ENCODE results near the gene ARNT2. TPM values are rescaled to one million over a fixed set of nuclear protein-coding genes. Genes with fewer than 3 reads are reported as not detected.

ARNT2 gene
- total RNA-seq, 2 donors from 2014 or later = 9.1 to 43.7 TPM

DNA sequence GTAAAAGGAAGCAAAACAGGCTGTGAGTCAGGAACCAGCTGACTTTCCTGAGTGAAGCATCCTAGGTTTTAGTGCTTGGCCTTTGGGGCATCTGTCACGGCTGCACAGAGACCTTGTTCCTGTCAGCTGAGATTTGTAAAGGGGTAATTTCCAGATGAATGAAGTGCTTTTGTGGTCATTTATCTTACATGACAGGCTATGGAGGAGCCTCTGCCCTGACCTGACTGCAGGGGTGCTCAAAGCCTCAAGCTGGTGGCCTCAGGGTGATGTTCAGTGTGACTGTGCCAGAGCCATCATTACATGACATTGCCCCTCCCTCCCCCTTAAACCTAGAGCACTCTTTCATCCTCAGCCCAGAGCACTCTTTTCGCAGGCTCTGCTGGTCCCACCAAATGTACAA lies 132.5 kb downstream of the ARNT2 start:
- Histone ChIP-seq H3K9me3 (no peaks in the 10 kb centered on the region), H3K27me3 (replicated peaks; ENCODE audit: insufficient read depth) (no peaks in the 10 kb centered on the region), H3K4me3 (no peak overlapping the region), H3K27ac (peak overlapping the region in 1 of 2 donors; percentile 25), H3K36me3 (no peaks in the 10 kb centered on the region), H3K4me1 (replicated peaks) (no peaks in the 10 kb centered on the region)
- 66% methylated on average over 2 of the region's 2 CpGs for WGBS
- TF ChIP-seq POLR2AphosphoS5 (IDR thresholded peaks at IDR 0.05) (no peak), POLR2A (IDR thresholded peaks at IDR 0.05) (no peak)
- intact Hi-C loops (cut with DNase I) = no loop called here
- DNase-seq (ENCODE audit: low spot score) = no peak

DNA sequence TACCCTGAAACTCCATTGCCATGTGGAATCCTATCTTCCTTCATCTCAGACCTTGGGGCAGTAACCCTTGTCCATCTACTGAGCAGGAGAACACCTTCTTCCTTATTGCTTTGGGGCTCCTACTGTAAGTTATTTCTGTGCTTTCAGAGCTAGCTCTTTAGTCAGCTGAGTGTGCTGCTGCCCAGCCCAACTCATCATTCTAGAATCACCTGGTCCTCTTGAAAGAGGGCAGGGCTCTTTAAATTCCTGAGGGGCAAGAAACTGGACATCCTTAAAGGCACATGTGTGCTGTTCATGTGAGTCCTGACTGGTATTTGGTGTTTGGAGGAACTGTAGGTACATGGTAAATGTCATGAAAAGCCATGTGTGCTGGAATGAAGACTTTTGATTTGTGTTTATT lies 140.9 kb downstream of the ARNT2 start:
- intact Hi-C loops (cut with DNase I) = no loop called here
- no peak for DNase-seq (ENCODE audit: low spot score)
- H3K9me3 ChIP-seq = no peaks in the 10 kb centered on the region
- no peak overlapping the region for H3K27ac ChIP-seq
- no peaks in the 10 kb centered on the region for H3K4me1 ChIP-seq (replicated peaks)
- no peak overlapping the region for H3K4me3 ChIP-seq
- no peak for TF ChIP-seq POLR2A (IDR thresholded peaks at IDR 0.05)
- TF ChIP-seq, protein P1, sequence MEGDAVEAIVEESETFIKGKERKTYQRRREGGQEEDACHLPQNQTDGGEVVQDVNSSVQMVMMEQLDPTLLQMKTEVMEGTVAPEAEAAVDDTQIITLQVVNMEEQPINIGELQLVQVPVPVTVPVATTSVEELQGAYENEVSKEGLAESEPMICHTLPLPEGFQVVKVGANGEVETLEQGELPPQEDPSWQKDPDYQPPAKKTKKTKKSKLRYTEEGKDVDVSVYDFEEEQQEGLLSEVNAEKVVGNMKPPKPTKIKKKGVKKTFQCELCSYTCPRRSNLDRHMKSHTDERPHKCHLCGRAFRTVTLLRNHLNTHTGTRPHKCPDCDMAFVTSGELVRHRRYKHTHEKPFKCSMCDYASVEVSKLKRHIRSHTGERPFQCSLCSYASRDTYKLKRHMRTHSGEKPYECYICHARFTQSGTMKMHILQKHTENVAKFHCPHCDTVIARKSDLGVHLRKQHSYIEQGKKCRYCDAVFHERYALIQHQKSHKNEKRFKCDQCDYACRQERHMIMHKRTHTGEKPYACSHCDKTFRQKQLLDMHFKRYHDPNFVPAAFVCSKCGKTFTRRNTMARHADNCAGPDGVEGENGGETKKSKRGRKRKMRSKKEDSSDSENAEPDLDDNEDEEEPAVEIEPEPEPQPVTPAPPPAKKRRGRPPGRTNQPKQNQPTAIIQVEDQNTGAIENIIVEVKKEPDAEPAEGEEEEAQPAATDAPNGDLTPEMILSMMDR (IDR thresholded peaks at IDR 0.05) = no peak
- no peak for TF ChIP-seq POLR2AphosphoS5 (IDR thresholded peaks at IDR 0.05)
- no peaks in the 10 kb centered on the region for H3K36me3 ChIP-seq
- no peaks in the 10 kb centered on the region for H3K27me3 ChIP-seq (replicated peaks; ENCODE audit: insufficient read depth)

DNA sequence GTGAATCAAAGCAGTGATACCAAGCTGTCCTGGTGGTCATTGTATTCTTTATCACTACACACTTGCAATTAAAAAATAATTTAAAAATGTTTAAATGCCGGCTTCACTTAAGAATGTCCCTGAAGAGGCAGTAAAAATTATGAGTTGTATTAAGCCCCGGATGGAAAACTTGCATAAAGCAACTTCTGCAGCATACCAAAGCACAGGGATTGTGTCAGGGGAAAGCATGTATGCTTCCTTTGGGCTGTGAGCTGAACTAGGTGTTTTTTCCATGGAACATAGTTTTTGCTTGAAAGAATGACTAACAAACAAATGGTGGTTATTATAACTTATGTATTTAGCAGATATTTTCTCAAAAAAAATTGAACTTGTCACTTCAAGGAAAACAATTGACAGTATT lies 143.1 kb downstream of the ARNT2 start:
- intact Hi-C loops (cut with DNase I) = no loop called here
- H3K27ac ChIP-seq = no peak overlapping the region
- WGBS = 70% methylated on average over 2 of the region's 2 CpGs

DNA sequence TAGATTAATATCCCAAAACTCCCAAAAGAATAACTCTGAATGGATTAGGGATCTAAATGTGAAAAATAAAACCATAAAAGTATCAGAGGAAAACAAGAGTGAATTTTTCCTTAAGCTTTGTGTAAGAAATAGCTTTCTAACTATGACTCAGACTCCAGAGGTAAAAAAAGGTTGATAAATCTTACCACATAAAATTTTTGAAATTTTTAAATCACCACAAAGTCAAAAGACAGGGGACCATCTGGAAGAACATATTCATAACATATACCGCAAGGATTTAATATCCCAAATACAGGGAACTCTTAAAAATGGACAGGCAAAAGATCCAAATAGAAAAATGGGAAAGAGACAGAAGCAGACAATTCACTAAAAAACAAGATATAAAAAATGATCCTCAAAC lies 145.0 kb downstream of the ARNT2 start:
- DNase-seq (ENCODE audit: low spot score) = no peak
- Histone ChIP-seq H3K27ac (no peak overlapping the region), H3K36me3 (no peaks in the 10 kb centered on the region), H3K9me3 (no peaks in the 10 kb centered on the region), H3K4me3 (no peak overlapping the region), H3K27me3 (replicated peaks; ENCODE audit: insufficient read depth) (no peaks in the 10 kb centered on the region), H3K4me1 (replicated peaks) (no peaks in the 10 kb centered on the region)
- TF ChIP-seq POLR2AphosphoS5 (IDR thresholded peaks at IDR 0.05) (no peak), POLR2A (IDR thresholded peaks at IDR 0.05) (no peak)
- TF ChIP-seq, protein P1 (IDR thresholded peaks at IDR 0.05) = no peak
- intact Hi-C loops (cut with DNase I) = no loop called here
- WGBS = 95% methylated on average over 1 of the region's 1 CpG

More for the DNA sequence above, 143.1 kb downstream of the ARNT2 start:
- no peak for DNase-seq (ENCODE audit: low spot score)
- H3K4me3 ChIP-seq = no peak overlapping the region
- no peaks in the 10 kb centered on the region for H3K9me3 ChIP-seq
- no peaks in the 10 kb centered on the region for H3K36me3 ChIP-seq
- H3K27me3 ChIP-seq (replicated peaks; ENCODE audit: insufficient read depth) = no peaks in the 10 kb centered on the region
- H3K4me1 ChIP-seq (replicated peaks) = no peaks in the 10 kb centered on the region
- no peak for TF ChIP-seq POLR2AphosphoS5 (IDR thresholded peaks at IDR 0.05)
- TF ChIP-seq POLR2A (IDR thresholded peaks at IDR 0.05) = no peak
- TF ChIP-seq, protein P1 (IDR thresholded peaks at IDR 0.05) = no peak

DNA sequence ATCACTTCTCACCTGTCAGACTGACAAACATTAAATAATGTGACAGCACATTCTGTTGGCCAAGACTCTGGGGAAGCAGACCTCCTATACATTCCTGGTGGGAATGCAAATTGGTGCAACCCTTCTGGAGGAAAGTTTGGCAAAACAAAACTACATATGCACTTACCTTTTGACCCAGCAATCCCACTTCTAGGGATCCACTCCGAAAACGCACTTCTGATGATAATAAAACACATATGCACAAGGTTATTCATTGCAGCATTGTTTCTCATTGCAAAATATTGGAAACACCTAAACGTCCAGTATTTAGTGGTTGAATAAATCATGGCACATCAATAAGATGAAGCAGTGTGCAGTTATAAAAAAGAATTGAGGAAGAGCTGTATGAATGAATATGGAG lies 145.5 kb downstream of the ARNT2 start:
- no peak for TF ChIP-seq POLR2AphosphoS5 (IDR thresholded peaks at IDR 0.05)
- TF ChIP-seq, protein P1 (IDR thresholded peaks at IDR 0.05) = no peak
- TF ChIP-seq POLR2A (IDR thresholded peaks at IDR 0.05) = no peak
- no peak overlapping the region for H3K4me3 ChIP-seq
- no peaks in the 10 kb centered on the region for H3K36me3 ChIP-seq
- no peak overlapping the region for H3K27ac ChIP-seq
- H3K27me3 ChIP-seq (replicated peaks; ENCODE audit: insufficient read depth) = no peaks in the 10 kb centered on the region
- H3K9me3 ChIP-seq = no peaks in the 10 kb centered on the region
- DNase-seq (ENCODE audit: low spot score) = no peak
- H3K4me1 ChIP-seq (replicated peaks) = no peaks in the 10 kb centered on the region
- intact Hi-C loops (cut with DNase I) = no loop called here
- WGBS = 80% methylated on average over 3 of the region's 3 CpGs
